Stimulated activated CD4-positive, alpha-beta T cell treated with anti-CD3 and anti-CD28 coated beads, TNF-alpha, amount 100 ng/mL, for 24 hours (primary cell): ENCODE measurements around the gene ZMYND12.

Source experiments
- DNase-seq, 3 experiments: peaks; one replicate each; pipeline ENCODE4 v3.0.0-alpha.2; 2020; ENCODE audit warnings: low read depth in 3 of 3

ZMYND12 gene

DNA sequence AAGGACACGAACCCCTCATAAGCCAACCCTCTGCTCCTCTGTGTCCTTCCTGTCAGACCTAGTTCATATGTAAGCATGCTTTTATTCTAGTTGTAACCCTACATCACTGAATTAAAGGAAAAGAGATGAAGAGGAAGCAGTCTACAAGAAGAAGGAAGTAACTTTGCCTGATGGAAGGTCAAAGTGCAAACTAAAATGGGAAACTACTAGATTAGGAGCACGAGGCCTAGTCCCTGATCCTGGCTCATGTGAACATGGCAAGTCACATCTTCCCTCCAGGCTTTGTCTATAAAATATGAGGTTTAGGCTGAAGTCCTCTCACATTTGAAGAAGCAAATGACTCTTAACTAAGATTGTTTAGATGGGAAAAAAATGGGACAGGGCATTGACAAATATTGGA lies 13.2 kb downstream of the ZMYND12 start:
- DNase-seq, result no peak

GRCh38 chr1:42439940-42440339 lies 15.9 kb downstream of the ZMYND12 start:
- DNase-seq, result no peak

GRCh38 chr1:42434340-42434739 lies 21.5 kb downstream of the ZMYND12 start:
- DNase-seq, result no peak

DNA sequence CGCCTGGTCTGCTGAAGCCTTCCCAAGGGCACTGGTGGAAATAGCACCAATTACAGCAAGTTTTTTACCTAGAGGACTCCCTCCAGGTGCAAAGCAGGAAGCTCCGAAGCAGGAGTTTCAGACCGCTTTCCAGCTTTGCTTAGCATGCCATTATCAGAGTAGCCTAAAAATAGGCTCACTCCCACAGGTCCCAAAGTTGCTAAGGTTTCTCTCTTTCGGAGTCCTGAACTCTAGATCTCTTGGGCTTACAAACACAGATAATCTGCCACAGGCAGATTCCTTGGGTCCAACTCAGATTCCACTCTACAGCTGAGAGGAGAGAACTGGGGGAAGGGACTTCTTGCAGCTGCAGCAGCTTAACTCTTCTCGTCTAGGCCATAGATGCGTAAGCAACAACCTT lies 22.5 kb downstream of the ZMYND12 start:
- no peak for DNase-seq

DNA sequence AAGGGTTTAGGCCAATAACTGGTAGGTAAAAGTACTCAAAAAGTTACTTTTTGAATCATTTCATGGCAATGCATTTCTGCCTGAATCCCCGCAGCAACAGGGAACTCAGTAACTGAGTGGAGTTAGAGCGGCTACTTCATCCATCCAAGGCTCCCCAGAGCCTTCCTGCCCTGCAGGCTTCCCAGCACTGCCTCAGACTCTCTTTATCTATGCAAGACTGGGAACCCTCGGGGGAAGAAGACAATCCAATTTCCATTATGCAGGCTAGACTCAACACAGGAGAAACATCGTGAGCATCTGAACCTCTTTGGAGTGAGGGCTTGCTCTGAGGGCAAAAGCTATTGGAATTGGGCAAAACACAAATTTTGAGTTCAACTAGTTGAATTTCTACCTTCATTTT lies 23.1 kb downstream of the ZMYND12 start:
- DNase-seq, result no peak

- DNase-seq, result no peak
Observed at GRCh38 chr1:42431514-42431913, 24.3 kb downstream of the ZMYND12 start.

GRCh38 chr1:42430286-42431135 lies 25.3 kb downstream of the ZMYND12 start:
- DNase-seq, result no peak

GRCh38 chr1:42429603-42430002 lies 26.2 kb downstream of the ZMYND12 start:
- no peak for DNase-seq

- DNase-seq, result no peak
Observed at GRCh38 chr1:42427240-42427639, 28.6 kb downstream of the ZMYND12 start.

DNA sequence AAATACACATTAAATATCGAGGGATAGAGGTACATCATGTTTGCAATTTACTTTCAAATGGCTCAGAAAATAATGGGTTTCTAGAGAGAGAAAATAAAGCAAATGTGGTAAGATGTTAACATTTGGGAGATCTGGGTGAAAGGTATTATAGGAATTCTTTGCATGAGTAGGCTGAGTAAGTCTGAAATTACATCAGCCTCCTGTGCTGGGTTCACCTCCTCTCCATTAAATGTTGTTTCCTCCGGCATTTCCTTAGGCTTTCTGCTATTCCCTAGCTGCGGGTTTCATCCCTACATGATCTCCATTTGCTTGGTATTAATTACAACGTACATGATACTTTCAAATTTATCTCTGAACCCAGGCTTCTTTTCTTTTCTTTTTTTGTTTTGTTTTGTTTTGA lies 31.6 kb downstream of the ZMYND12 start:
- DNase-seq, result no peak

- no peak for DNase-seq
Observed at GRCh38 chr1:42423681-42424080, 32.1 kb downstream of the ZMYND12 start.

- DNase-seq, result no peak
Observed at GRCh38 chr1:42422737-42423136, 33.1 kb downstream of the ZMYND12 start.

GRCh38 chr1:42420911-42421585 lies 34.8 kb downstream of the ZMYND12 start:
- DNase-seq, result no peak

DNA sequence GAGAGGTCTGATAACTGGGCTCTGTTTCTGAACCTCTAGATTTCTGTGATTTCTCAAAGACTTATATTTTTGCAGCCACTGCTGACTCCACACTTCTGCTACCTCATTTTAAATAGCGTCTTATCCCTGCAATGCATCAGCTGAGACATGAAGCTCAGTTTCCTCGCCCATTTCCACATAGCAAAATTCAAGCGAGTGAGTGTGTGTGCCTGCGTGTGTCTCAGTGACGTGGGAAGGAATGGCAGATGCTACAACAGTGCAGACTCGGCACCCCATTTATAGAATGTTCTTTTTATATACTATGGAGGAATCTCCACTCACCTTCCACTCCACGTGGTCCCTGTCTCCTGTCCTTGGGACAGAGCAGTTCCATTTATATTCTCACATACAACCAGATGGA lies 35.7 kb downstream of the ZMYND12 start:
- no peak for DNase-seq

DNA sequence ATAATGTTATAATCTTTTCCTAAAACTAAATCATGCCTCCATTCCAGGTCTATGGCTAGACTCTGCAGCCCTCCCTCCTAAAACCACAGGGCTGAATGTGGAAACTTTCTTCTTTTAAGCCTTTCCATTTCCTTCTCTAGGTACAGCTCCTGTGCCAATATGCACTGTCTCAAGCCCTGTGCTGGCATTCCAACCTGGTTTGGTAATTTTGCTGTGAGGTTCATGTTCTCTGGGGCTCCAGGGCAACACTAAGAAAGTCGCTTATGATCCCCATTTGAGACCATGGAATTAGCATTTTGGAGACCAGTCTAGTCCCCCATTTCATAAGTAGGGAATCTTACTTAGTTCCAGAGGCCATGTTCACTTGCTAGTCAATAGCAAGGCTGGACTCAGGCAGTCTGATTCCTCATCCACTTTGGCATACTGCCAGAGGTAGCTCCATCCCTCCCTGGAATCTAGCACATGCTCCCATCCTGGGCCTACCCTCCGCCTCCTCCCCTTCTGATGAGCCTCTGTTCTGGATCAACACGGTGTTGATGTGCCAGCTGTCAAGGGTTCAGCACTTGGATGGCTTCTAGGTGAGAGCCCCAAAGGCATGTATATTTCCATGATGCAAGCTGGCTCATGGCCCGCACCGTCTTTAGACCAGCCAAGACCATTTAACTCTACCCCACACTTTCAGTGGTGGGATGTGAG lies 36.5 kb downstream of the ZMYND12 start:
- no peak for DNase-seq

- DNase-seq, result no peak
Observed at GRCh38 chr1:42418516-42418915, 37.3 kb downstream of the ZMYND12 start.

- no peak for DNase-seq
Observed at GRCh38 chr1:42417166-42417565, 38.7 kb downstream of the ZMYND12 start.

DNA sequence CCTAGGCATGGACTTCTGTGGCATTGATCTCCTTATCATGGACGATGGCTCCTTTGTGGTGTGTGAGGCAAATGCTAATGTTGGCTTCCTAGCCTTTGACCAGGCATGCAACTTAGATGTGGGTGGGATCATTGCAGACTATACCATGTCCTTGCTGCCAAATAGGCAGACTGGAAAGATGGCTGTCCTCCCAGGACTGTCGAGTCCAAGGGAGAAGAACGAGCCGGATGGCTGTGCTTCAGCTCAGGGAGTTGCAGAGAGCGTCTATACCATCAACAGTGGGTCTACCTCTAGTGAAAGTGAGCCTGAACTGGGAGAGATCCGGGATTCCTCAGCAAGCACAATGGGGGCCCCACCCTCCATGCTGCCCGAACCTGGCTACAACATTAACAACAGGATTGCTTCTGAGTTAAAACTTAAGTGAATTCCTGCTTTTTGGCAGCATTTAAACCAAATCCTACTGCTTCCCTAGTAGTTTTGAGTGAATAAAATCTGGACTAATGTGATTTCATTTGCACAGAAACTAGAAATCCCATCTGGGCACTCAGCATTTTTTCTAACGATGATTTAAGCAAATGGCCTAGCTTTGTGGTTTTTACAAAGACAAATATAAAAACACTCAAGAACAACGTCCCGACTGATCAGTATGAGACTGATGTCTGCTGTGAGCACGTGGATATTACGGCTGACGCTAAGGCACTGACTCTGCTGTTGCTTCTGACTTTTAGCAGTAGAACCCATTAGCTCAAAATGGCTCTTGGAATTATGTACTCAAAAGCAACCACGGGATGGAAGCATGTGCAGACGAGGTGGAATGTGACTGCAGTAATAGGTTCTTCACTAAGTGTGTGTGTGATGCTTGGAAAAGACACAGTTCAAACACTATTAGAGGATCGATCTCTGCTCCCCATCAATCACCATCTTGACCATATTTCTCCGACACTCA lies 41.0 kb downstream of the ZMYND12 start:
- no peak for DNase-seq

- DNase-seq, result no peak
Observed at GRCh38 chr1:42403880-42404400, 51.9 kb downstream of the ZMYND12 start.

GRCh38 chr1:42399315-42400100 lies 56.3 kb downstream of the ZMYND12 start:
- no peak for DNase-seq
